Neural progenitor cell (in vitro differentiated cells): ENCODE measurements around the gene IMMP1L.

Experiments used
- CTCF ChIP-seq: fragments of 200-600 bp; sonication (generic); IDR thresholded peaks from 2 replicates; pipeline ENCODE4 v1.5.1; 2017; ENCODE audit warnings: antibody characterized with exemption, mild to moderate bottlenecking
- EZH2 ChIP-seq: fragments of 200-600 bp; sonication (generic); IDR thresholded peaks from 2 replicates; pipeline ENCODE4 v1.6.1; 2017; ENCODE audit warnings: antibody characterized with exemption, mild to moderate bottlenecking, moderate library complexity

- TF ChIP-seq CTCF (no peak), EZH2 (no peak)
Measured at GRCh38 chr11:31529189-31529588, 19.8 kb upstream of the IMMP1L start.
